Measurements from ENCODE around the gene MAN2A2.
A peak's percentile ranks its signal among the peaks of the same experiment; 100 is the strongest.

Gene MAN2A2

DNA sequence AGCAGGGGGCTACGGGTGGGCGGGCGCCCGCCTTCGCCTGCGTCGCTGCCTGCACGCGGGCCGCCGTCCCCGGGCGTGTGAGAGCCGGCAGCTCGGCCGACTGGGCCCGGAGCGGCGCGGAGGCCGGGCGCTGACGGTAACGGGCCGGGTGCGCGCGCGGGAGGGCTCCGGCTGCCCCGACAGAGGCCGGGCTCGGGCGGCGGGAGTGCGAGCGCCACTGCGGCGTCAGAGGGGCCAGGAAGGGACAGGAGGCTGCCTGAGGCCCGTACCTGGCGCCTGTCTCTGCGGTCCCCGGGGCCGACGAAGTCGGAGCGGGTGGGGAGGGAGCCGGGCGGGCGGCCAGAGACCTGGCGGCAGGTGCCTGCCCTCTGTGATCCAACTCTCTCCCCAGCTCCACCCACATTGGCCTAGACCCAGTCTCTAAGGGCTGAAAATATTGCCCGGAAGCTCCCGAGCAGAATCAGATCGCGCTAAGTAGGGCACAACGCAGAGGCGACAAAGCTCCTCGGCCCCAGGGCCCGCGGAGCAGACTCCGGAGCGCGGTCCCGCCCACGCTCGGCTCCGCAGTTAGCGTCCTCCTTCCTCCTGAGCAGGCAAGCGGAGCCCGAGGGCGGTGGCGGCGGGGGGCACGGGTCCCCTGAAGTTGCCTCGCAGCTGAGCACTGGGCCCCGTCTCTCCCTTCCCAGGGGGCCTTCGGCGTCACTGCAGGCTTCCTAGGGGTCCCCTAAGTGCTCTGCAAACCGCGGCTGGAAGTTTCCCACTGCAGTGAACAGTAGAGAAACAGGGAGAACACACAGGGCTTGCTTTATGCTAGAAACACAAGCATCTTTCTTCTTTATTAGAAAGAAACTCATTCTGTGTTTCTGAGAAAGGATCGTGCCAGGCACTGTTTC lies at the start of gene MAN2A2:
MAN2A2 (plus strand) TSS at position 463 of the 893 bp plus-strand sequence. CDS start 906 bp downstream, outside the sequence.
- DNase-seq, result peak; percentile 77

DNA sequence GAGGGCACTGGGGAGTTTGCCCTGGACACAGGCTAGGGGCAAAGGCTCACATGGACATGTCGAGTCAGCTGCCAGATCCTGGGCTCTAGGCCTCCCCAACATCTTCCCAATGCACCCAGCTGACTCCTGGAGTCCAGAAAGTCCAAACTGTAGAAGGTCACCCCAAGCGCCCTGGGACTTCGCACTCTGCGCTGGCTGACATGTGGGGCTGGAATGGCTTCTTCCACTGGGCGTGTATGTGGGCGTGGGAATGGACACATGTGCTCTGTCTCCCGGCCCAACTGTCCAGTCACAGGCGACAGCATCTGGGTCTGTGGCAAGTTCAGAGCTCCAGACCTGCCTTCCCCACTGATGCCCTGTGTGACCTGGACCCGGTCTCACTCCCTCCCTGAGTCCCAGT lies 48.0 kb upstream of the MAN2A2 start:
- DNase-seq, result no peak

DNA sequence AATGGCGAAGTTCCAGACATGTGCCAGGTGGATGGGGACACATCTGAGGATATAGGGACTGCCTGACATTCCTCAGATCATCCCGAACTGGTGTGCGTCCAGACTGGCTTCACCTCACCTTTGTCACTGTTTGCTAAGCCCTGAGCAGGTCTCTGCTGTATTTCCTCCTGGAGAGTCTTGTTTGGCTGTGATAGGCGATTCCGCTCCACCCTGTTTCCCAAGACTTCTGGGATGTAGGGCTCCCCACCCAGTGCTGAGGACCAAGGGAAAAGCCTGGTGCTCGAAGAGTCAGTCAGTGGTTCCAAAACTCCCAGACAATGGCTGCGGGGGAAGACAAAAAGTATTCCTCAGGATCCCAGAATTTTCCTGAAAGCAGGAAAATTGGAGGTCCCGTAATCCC lies 45.8 kb upstream of the MAN2A2 start:
- no peak for DNase-seq

DNA sequence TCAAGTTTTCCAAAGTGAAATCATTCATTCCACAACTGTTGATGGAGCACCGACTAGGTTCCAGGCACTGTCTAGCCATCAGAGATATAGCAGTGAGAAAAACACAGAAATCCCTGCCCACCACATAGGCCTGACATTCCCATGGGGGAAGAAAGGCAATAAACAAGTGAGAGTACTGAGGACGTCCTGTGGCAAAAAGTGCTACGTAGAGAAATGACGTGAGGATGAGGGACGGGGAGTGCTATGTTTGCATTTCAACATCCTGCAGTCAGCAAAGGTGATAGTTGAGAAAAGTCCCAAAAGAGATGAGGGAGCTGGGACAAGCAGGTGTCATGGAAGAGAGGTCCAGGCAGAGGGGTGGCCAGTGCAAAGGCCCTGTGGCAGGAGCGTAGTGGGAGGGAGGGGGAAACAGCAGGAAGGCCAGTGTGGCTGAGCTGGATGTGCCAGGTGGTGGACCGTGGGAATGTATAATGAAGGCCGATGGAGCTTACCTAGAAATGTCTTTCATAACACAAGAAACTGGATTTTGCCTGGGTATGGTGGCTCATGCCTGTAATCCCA lies 45.1 kb upstream of the MAN2A2 start:
- no peak for DNase-seq

DNA sequence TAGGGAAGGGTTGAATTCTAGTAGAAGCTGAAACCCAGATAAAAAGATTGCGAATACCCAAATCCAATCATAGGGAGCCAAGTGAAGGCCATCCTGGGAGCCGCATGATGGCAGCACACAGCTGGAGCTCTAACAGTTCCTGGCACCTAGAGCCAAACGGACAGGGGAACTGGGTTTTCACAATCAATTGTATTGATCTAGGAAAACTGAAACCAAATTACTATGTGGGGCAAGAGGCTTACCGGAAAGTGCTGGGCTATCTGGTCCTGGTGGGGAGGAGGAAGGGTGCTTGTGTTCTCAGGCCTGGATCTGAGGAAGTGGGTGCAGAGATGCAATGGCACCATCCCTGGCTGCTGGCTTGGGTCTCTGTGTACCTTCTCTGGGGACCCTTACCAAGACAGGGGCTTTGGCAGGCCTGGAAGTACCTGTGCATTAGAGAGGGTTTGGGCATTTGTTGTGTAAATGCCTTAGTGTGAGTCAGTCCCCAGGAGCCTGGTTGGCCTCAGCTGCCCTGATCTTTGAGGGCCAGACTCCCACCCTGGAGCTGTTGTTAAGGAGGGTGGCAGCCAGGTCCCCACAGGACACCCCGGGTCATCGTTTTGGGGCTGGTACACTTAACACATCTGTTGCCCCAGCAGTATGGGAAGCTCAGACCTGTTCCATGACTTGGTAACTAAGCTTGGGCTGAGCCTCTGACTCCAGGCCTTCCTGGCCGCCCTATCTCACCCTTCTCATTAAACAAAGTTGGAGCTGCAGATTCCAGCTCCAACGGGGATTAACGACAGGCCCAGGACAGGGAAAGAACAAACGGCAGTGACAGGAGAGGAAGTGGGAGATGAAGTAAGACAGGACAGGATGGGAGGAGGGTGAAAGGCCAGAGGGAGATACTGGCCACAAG lies 43.6 kb upstream of the MAN2A2 start:
- DNase-seq, result no peak

DNA sequence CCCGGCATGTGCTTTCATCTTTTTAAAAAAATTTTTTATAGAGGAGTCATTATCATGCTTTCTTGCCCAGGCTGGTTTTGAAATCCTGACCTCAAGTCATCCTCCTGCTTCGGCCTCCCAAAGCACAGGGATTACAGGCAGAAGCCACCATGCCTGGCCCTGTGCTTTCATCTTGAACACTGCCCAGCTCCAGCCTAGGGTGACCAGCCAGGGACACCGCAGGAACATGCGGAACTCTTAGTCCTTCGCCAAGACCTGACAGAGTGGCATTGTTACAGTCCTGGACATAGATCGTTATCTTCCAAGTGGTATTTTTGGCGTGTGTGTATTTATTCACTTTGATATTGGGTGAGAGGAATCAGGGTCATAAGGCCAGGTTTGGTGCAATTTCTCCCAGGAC lies 42.7 kb upstream of the MAN2A2 start:
- DNase-seq, result no peak

DNA sequence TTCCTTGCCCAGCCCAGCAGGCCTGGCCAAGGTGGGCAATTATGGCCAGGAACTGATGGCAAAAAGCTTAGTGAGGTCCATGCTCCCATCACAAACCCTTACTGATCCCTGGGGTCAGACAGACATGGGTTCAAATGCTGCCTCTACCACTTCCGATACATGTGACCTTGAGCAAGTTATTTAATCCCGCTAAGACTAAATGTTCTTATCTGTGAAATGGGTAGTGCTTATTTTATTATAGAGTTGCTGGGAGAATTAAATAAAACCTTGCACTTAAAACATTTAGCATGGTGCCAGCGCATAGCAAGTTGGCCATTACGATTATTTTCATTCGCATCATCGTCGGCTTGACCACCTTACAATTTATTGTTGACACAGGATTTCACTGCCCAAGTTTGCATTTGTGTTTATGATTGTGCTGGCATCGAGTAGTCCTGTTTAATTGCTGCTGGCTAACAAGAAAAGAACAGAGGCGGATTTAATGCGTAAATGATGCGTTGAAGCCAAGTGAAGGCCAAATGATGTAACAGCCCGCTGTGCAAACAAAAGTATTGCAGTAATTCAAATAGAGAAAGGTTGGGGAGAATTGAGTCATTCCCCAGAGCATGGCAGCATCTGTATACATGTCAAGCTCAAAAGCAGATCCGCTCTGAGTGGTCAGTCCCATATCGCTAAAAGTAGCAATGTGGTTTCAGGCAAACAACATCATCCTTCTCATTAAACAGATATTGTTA lies 42.0 kb upstream of the MAN2A2 start:
- DNase-seq, result no peak

DNA sequence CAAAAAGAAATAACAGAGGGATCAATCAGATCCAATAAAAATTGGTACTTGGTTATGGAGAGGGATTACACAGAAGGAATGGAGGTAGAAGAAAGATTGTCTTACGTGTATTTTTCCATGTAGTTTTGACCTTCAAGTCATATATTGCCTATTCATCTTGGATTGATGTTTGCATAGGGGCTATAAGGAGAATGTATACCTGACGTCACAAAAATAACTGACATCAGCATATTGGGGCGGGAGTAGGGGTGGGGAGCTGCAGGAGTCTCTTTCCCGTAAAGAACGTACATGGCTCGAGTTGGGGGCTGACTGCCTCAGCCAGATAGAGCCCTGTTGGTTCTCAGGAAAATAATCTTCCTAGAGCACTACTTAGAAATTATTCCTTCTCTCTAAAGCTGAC lies 40.6 kb upstream of the MAN2A2 start:
- no peak for DNase-seq

DNA sequence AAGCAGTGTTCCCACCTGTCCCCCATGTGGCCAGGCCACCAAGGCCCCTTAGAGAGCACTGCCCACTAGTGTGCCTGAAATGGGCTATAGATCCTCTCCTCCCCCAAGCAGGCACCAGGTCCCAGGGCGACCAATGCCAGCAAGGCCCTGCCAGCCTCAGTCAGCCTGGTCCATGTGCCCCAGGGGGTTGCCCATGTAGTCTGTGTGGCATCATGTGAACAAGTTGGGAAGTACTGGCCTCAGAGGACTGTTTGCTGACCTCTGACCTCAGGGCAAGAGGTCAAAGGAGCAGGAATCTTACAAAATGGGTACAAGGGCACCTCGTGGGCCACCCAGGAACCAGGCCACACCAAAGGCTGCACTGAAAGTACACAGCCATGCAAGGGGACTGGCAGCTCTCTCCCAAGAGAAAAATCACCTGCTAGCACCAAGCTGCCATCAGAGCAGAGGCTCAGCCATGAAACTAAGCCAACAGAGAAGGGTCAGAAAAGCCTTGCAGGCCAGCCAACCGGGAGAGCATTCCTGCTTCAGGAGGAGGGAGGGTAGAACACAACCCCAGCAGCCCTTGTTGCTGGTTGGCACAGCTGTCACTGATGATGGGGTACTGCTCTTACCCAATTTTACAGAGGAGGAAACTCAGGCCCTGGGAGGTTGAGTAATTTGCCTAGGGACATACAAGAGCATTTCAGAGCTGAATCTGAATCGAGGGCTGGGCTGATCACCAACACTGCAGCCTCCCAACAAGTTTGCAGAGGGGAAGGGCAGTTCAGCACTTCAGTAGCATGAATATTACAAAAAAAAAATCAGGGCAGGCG lies 39.9 kb upstream of the MAN2A2 start:
- no peak for DNase-seq

DNA sequence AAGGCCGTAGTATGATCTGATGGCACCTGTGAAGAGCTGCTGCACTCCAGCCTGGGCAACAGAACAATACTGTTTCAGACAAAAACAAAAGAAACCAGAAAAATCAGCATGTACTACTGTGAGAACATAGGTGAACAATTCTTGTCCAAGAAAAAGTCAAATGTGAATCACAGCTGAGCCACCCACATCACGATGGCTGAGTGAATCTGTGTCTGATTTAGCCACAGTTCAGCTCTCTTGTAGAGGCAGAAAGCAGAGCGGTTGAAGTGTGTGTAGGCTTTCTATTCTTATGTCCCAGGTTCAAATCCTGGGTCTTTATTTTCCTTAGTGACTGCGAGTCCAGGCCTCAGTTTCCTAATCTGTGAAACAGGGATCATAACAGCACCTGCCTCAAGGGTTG lies 39.1 kb upstream of the MAN2A2 start:
- DNase-seq, result no peak

DNA sequence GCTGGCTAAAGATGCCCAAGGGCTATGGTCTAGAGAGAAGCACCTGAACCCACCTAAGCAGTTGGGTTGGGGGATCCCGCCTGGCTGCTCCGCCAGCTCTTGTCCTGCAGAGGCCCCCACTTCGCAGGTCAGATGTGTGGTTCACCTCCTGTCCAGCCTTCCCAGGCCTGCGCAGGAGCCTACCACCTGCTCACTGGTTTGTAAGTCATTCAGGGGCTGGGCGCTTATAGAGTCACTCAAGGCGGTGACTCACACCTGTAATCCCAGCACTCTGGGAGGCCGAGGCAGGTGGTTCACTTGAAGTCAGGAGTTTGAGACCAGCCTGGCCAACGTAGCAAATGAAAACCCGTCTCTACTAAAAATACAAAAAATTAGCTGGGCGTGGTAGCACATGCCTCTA lies 38.6 kb upstream of the MAN2A2 start:
- no peak for DNase-seq

DNA sequence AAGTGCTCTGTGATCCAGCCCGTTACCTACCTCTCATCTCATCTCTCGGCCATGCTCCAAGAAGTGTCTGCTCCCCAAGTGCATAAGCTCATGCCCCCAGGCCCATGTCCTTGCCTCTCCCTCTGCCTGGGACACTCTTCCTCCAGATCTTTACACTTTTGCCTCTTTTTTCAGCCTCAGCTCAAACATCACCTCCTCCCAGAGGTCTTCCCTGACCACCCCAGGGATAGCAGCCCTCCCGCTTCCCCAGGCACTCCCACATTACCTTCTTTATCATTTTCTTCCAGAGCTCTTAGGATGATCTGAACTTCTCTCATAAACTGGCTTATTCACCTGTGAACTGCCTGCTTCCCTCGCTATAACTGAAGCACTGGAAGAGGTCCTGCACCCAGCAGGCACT lies 37.4 kb upstream of the MAN2A2 start:
- DNase-seq, result no peak

DNA sequence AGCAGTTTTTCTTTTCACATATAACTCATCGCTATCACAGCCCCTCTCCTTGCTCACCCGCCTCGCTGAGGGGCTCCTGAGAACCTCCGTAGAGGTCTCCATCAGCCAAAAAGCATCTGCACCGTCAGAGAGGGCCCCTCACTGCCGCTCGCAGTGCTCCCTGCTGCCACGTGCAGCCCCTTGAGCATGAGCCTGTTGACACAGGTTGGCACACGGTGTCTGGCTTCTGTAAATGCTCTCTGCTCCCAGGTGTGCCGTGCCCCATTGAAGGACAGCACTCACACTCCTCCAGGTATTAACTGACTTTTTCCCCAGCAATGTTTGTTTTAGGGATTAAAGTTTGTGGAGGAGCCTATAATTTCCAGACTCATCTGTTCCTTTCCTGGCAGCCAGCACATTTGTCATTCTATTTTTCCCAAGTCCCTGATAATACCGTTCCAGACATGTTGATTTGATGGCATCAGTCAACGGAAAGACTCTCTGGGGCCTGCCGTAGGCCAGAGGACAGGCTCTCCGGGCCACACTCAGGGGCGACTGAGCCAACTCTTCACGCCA lies 36.9 kb upstream of the MAN2A2 start:
- DNase-seq, result no peak

DNA sequence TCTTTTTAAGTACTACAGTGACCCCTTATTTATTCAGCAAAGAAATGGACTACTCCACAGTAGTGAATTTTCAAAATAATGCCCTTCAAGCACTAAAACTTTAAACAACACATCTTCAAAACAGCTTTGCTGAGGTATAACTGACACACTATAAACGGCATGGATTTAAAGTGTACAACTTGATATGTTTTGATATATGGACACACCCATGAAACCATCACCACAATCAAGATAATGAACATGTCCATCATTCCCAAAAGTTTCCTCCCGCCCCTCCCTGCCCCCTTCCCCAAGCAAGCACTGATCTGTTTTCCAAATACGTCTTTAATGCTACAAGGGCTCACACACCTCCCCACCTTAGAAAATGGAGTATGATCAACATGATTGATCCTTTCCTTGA lies 36.3 kb upstream of the MAN2A2 start:
- no peak for DNase-seq

DNA sequence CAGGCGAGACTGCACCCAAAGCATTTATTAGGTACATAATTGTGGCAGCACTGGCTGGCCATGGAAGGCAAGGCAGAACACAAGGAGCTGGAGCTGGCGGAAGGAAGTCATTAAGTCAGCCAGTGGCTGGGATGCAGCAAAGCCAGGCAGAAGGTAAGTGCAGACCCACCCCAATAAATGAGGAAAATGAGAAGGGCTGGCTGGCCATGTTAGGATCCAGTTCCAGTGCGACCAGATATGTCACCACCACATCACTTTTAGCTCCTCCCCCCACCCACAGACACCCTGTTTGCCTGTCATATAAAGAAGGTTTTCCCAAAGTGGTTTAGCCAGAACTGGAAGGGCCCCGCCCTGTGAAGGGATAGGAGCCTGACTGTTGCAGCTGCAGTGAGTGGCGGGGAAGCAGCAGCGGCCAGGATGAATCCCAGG lies 34.8 kb upstream of the MAN2A2 start, which contains the start of gene FURIN:
FURIN (plus strand) TSS at position 328 of the 429 bp plus-strand sequence. CDS start 7,153 bp downstream, outside the sequence.
- DNase-seq, result no peak

DNA sequence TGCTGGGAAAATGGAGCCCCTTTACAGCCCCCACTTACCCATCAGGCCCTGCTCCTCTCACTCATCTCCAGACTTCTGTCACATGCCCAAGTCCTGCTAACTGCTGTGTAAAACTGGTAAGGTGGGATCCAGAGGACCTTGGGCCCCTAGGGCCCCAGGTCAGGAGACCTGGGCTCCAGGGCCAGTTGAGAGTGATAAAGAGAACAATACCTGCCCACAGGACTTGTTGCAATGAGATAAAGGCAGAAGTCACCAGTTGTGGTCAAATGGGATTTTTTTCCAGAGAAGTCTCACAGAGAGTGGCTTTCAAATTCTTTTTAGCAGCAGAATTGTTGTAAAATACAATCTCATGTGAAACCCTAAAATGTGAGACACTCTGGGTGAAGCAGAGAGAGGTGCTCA lies 34.0 kb upstream of the MAN2A2 start:
- no peak for DNase-seq

DNA sequence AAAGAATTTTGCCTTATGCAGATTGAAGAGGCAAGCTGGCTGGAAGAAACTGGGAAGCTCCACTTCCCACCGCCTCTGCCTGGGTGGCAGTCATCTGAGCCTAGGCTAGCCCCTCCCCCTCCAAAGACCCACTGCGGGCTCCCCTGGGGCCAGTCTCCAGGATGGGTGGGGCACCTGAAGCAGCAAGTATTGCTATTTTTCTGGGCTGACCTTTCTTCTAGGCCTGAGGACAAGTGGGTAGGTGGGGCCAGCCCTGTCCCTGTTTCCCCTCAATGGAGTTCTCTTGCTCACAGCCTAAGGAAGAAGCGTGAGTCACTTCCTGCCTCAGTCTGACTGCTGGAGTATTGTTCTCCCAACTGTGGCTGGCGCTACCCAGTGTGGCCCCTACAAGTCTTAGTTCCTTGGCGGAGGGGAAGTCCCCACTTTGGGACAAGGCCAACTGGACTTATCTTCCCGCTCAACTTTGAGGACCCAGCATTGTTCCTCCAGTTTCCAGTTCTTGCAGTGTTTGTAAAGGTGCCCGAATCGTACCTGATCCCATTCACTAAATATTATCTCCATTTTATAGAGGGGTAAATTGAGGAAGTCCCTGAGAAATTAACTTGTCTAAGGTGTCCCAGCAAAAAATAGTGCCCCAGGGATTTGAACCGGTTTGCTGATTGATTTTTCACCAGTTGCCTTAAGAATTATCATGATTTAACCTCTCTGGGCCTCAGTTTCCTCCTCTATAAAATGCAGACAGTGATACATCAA lies 33.3 kb upstream of the MAN2A2 start:
- no peak for DNase-seq

DNA sequence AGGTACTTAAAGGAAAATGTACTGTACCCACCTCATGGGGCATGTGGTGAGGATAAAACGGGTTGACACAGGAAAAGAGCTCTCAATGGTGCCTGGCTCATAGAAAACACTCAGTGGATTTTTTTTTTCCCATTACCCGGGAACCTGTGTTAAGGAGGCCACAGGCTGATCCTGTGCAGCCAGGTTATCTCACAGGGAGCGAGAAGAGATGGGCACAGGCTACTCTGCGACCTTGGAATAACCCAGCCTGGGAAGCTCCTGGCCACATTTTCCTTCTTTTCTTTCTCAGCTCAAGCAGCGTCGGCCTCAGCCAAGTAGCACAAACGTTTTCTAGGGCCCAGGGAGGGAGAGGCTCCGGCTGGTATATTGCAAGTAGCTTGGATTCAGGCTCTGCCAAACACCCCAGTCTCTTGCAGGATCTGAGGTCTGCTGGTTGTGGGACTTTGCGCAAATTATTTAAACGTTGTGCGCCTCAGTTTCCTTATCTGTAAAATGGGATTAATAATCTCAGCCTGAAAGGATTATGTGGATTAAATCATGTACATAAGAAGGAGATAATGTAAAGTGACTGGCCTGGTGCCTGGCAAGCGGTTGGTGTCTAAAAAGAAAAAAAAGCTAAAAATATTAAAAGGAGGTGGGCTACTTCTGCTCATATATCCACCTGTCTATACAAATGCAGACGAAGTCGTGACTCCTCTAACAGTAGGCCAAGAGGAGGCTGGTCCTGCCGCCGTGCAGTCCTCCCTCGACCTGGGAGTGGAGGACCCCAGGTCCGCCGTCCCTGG lies 32.6 kb upstream of the MAN2A2 start:
- DNase-seq, result no peak

DNA sequence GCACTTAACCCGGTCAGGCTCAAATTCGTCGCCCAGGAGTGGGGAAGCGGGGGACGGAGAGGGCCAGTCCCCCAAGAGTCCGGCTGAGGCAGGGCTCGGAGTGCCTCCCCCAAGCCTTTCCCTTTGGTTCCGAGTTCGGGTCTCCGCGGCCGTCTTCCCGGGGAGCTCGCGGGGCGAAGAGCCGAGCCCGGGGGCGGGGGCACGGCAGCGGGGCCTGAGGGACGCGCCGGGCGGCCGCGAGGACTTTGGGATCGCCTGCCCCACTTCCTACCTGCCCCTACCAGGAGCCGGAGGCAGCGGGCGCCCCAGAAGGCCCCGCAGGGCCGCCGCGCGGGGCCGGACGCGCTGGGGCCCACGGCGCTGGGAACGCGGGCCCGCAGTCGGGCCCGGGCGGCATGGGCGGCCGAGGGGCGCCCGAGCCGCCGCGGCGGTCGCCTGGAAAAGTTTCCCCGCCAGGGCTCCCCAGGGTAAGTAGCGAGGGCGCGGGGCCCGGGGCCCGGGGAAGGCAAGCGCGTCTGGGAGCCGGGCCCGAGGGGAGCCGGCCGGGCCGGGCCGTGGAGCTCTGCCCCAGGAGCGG lies 31.9 kb upstream of the MAN2A2 start:
- DNase-seq, result peak; percentile 72

Measured in right forelimb (tissue), 1 donor.